H1 (cell line): ENCODE results near the gene DDX56. TPM values are rescaled to one million over a fixed set of nuclear protein-coding genes. Genes with fewer than 3 reads are reported as not detected.

Source experiments
- CTCF ChIA-PET: fragments of 300-600 bp; sonication (Branson Sonifier 250); formaldehyde crosslinking; loops from one replicate; lab custom pipeline; 2021; ENCODE audit not compliant: partially characterized antibody; lab: Charles Lee
- POLR2A ChIA-PET: fragments of 300-600 bp; sonication (Branson Sonifier 250); formaldehyde crosslinking; loops from one replicate; lab custom pipeline; 2021; ENCODE audit warnings: inconsistent platforms; ENCODE audit not compliant: partially characterized antibody; lab: Charles Lee
- DNase-seq, 2 experiments: peaks; one replicate each; pipeline versions ENCODE4 v3.0.0 to v3.0.0-alpha.2; 2010 to 2022; ENCODE audit warnings: low spot score in 2 of 2, low read depth in 1 of 2, mixed read lengths in 1 of 2
- FAIRE-seq: peaks from 2 replicates; lab custom pipeline; 2011; peaks lifted over from hg19 to GRCh38; lab: Jason Lieb, UNC
- H2AFZ ChIP-seq: 2 replicates; pipeline ENCODE4 v1.8.1; 2012; ENCODE audit warnings: low read length, inconsistent platforms
- H2AK5ac ChIP-seq: 2 replicates; pipeline ENCODE4 v1.6.1; 2013; ENCODE audit warnings: low read depth, low read length
- H2BK120ac ChIP-seq: replicated peaks from 2 replicates; pipeline ENCODE3; 2013; ENCODE audit warnings: low read depth, low read length, inconsistent platforms
- H2BK12ac ChIP-seq: 2 replicates; pipeline ENCODE4 v1.6.1; 2013; ENCODE audit warnings: low read depth, low read length
- H2BK15ac ChIP-seq: 2 replicates; pipeline ENCODE4 v1.6.1; 2013; ENCODE audit warnings: low read length
- H2BK20ac ChIP-seq: 2 replicates; pipeline ENCODE4 v1.6.1; 2013; ENCODE audit warnings: low read length
- H2BK5ac ChIP-seq: 2 replicates; pipeline ENCODE4 v1.6.1; 2013; ENCODE audit warnings: low read depth, low read length
- H3K14ac ChIP-seq: 2 replicates; pipeline ENCODE4 v1.6.1; 2013; ENCODE audit warnings: inconsistent platforms; ENCODE audit not compliant: insufficient read length
- H3K18ac ChIP-seq: 2 replicates; pipeline ENCODE4 v1.6.1; 2013; ENCODE audit warnings: low read length; ENCODE audit errors: extremely low read depth
- H3K23ac ChIP-seq: 2 replicates; pipeline ENCODE4 v1.6.1; 2013; ENCODE audit warnings: inconsistent platforms; ENCODE audit not compliant: insufficient read length
- H3K23me2 ChIP-seq: 2 replicates; pipeline ENCODE4 v1.6.1; 2013; ENCODE audit warnings: low read depth, low read length
- H3K27ac ChIP-seq: 2 replicates; pipeline ENCODE4 v1.6.1; 2011; ENCODE audit warnings: low read depth, low read length, inconsistent platforms
- H3K27me3 ChIP-seq, 4 experiments: replicated peaks in 1 of 4; 1 replicate in 1 of 4; 2 replicates in 3 of 4; pipeline versions ENCODE4 v1.6.1 to v1.8.1; 2011 to 2013; ENCODE audit warnings: low read length in 3 of 4, mild to moderate bottlenecking in 3 of 4, inconsistent platforms in 2 of 4, mixed read lengths in 2 of 4, moderate library complexity in 1 of 4; ENCODE audit not compliant: control insufficient read depth in 3 of 4, insufficient read depth in 3 of 4; ENCODE audit errors: extremely low read depth in 1 of 4
- H3K36me3 ChIP-seq, 4 experiments: 2 replicates each; pipeline versions ENCODE4 v1.6.1 to v1.8.1; 2011 to 2013; ENCODE audit warnings: mild to moderate bottlenecking in 4 of 4, low read length in 3 of 4, moderate library complexity in 2 of 4, control low read depth in 1 of 4, inconsistent platforms in 1 of 4; ENCODE audit not compliant: insufficient read depth in 4 of 4, control insufficient read depth in 2 of 4
- H3K4ac ChIP-seq: replicated peaks from 2 replicates; pipeline ENCODE3; 2013; ENCODE audit warnings: low read length, low read depth, mixed read lengths, inconsistent platforms; ENCODE audit not compliant: insufficient read length
- H3K4me1 ChIP-seq, 4 experiments: replicated peaks in 1 of 4; 1 replicate in 1 of 4; 2 replicates in 3 of 4; pipeline versions ENCODE4 v1.6.1 to v1.8.1; 2011 to 2013; ENCODE audit warnings: low read length in 3 of 4, inconsistent platforms in 2 of 4, mixed read lengths in 1 of 4; ENCODE audit not compliant: insufficient read depth in 4 of 4, control insufficient read depth in 3 of 4
- H3K4me2 ChIP-seq, 2 experiments: 2 replicates each; pipeline versions ENCODE4 v1.6.1 to v1.8.1; 2011 to 2013; ENCODE audit warnings: low read depth in 2 of 2, low read length in 2 of 2, control low read depth in 1 of 2, inconsistent platforms in 1 of 2, mild to moderate bottlenecking in 1 of 2; ENCODE audit not compliant: insufficient read depth in 1 of 2
- H3K4me3 ChIP-seq, 4 experiments: fragments of 200-600, 300-600 bp in 1 of 4; sonication (generic), shearing (Covaris generic), sonication (Bioruptor Twin) in 1 of 4; 2 replicates each; pipeline versions ENCODE4 v1.5.1 to v1.8.1; 2011 to 2016; ENCODE audit warnings: low read length in 4 of 4, low read depth in 3 of 4, control low read depth in 2 of 4, inconsistent platforms in 2 of 4, mild to moderate bottlenecking in 2 of 4, mixed read lengths in 1 of 4, moderate library complexity in 1 of 4; ENCODE audit not compliant: insufficient read depth in 2 of 4; ENCODE audit errors: extremely low read depth in 1 of 4
- H3K56ac ChIP-seq: replicated peaks from 2 replicates; pipeline ENCODE3; 2013; ENCODE audit warnings: low read depth, mild to moderate bottlenecking, mixed read lengths, low read length, inconsistent platforms; ENCODE audit not compliant: insufficient read length
- H3K79me1 ChIP-seq: 2 replicates; pipeline ENCODE4 v1.6.1; 2013; ENCODE audit warnings: low read depth, low read length, control low read depth
- H3K79me2 ChIP-seq, 2 experiments: 2 replicates each; pipeline versions ENCODE4 v1.6.1 to v1.8.1; 2012 to 2013; ENCODE audit warnings: low read length in 2 of 2, mild to moderate bottlenecking in 2 of 2, inconsistent platforms in 1 of 2; ENCODE audit not compliant: insufficient read depth in 2 of 2, control insufficient read depth in 1 of 2
- H3K9ac ChIP-seq, 4 experiments: replicated peaks in 1 of 4; 1 replicate in 1 of 4; 2 replicates in 3 of 4; pipeline versions ENCODE4 v1.6.1 to v1.8.1; 2011 to 2013; ENCODE audit warnings: low read depth in 3 of 4, low read length in 3 of 4, control low read depth in 2 of 4, mild to moderate bottlenecking in 2 of 4, moderate library complexity in 2 of 4, inconsistent platforms in 1 of 4; ENCODE audit errors: extremely low read depth in 1 of 4
- H3K9me3 ChIP-seq, 2 experiments: 2 replicates each; pipeline versions ENCODE4 v1.6.1 to v1.8.1; 2012 to 2013; ENCODE audit warnings: mild to moderate bottlenecking in 2 of 2, moderate library complexity in 2 of 2, control low read depth in 1 of 2, inconsistent platforms in 1 of 2, low read depth in 1 of 2, low read length in 1 of 2, mixed read lengths in 1 of 2; ENCODE audit not compliant: insufficient read depth in 2 of 2
- H4K20me1 ChIP-seq, 2 experiments: replicated peaks in 1 of 2; 2 replicates each; pipeline versions ENCODE3 to v1.8.1; 2011 to 2013; ENCODE audit warnings: inconsistent platforms in 2 of 2, low read length in 2 of 2, mild to moderate bottlenecking in 1 of 2; ENCODE audit not compliant: insufficient read depth in 2 of 2, control insufficient read depth in 1 of 2
- H4K5ac ChIP-seq: 2 replicates; pipeline ENCODE4 v1.6.1; 2013; ENCODE audit warnings: low read length, low read depth, mixed read lengths, inconsistent platforms; ENCODE audit not compliant: insufficient read length
- H4K8ac ChIP-seq: 2 replicates; pipeline ENCODE4 v1.8.0; 2013; ENCODE audit warnings: mild to moderate bottlenecking, moderate library complexity, low read length, inconsistent platforms; ENCODE audit not compliant: insufficient read depth; ENCODE audit errors: extremely low read depth
- H4K91ac ChIP-seq: replicated peaks from 2 replicates; pipeline ENCODE3; 2013; ENCODE audit warnings: low read length, mixed read lengths, inconsistent platforms; ENCODE audit not compliant: insufficient read length
- ASH2L ChIP-seq: fragments of 200-600, 300-600 bp; sonication (generic); IDR thresholded peaks from one replicate; pipeline ENCODE4 v1.7.1; 2017; ENCODE audit warnings: low read length
- BACH1 ChIP-seq: IDR thresholded peaks from 2 replicates; pipeline ENCODE4 v1.6.1; 2012; ENCODE audit warnings: low read length, improper control_type of control experiment
- CHD1 ChIP-seq: IDR thresholded peaks from 2 replicates; pipeline ENCODE4 v1.6.1; 2012; ENCODE audit warnings: low read depth, low read length, improper control_type of control experiment
- EP300 ChIP-seq, 2 experiments: IDR thresholded peaks; 1 replicate in 1 of 2; 2 replicates in 1 of 2; pipeline ENCODE4 v1.6.1; 2011 to 2012; ENCODE audit warnings: low read depth in 2 of 2, low read length in 2 of 2, mild to moderate bottlenecking in 2 of 2, borderline replicate concordance in 1 of 2, inconsistent platforms in 1 of 2, moderate library complexity in 1 of 2
- GABPA ChIP-seq: IDR thresholded peaks from 2 replicates; pipeline ENCODE4 v1.6.1; 2011; ENCODE audit warnings: mild to moderate bottlenecking, low read length, moderate library complexity, borderline replicate concordance; ENCODE audit not compliant: insufficient read depth
- GTF2F1 ChIP-seq: IDR thresholded peaks from 2 replicates; pipeline ENCODE4 v1.6.1; 2012; ENCODE audit warnings: low read depth, low read length, improper control_type of control experiment, borderline replicate concordance
- SP2 ChIP-seq: IDR thresholded peaks from 2 replicates; pipeline ENCODE4 v1.6.1; 2012; ENCODE audit warnings: mild to moderate bottlenecking, low read length, inconsistent platforms
- TAF1 ChIP-seq: IDR thresholded peaks from 2 replicates; pipeline ENCODE4 v1.6.1; 2011; ENCODE audit warnings: mild to moderate bottlenecking, low read depth, low read length
- USF2 ChIP-seq: IDR thresholded peaks from 2 replicates; pipeline ENCODE4 v1.6.1; 2011; ENCODE audit warnings: low read length, improper control_type of control experiment
- YY1 ChIP-seq: IDR thresholded peaks from 2 replicates; pipeline ENCODE4 v1.6.1; 2011; ENCODE audit warnings: low read depth, mild to moderate bottlenecking, low read length
- WGBS, 2 experiments: shearing (Covaris generic) in 1 of 2; methylation state at CpG; one replicate each; pipeline versions ENCODE4 v1.1.6 to v1.1.7; 2013 to 2015; ENCODE audit warnings: low lambda C conversion rate in 2 of 2, mixed read lengths in 2 of 2, inconsistent platforms in 1 of 2, low coverage in 1 of 2, missing lambda C conversion rate in 1 of 2; ENCODE audit not compliant: insufficient replicate concordance in 2 of 2, insufficient coverage in 1 of 2, insufficient read length in 1 of 2; ENCODE audit errors: extremely low coverage in 1 of 2, missing lambda C conversion rate in 1 of 2; 5-methylcytosine and 5-hydroxymethylcytosine counted together
- polyA plus RNA-seq, 7 experiments: library from polyadenylated mRNA; depleted of rRNA in 3 of 7; stranded (reverse) in 5 of 7; unstranded in 2 of 7; fragments of >200 nt in 5 of 7; fragments of 200-250 nt in 2 of 7; gene quantifications; 1 replicate in 5 of 7; 2 replicates in 1 of 7; 4 replicates in 1 of 7; pipeline versions ENCODE4 v1.2.1 to v1.2.3, GENCODE V29; 2011 to 2013; ENCODE audit warnings: missing spikeins in 2 of 7, mixed read lengths in 2 of 7
- total RNA-seq: library from RNA; stranded (reverse); fragmentation: NEBNext Ultra II Directional; extraction: Animal tissue kit (Norgen Biotek cat#: 25700); gene quantifications from 2 replicates; pipeline ENCODE4 v1.2.1, GENCODE V29; 2021

The DDX56 gene
- total and polyA plus RNA-seq, 2 of the 8 experiments (the other 6 are each of a cell fraction or from before 2014, with no cell fraction given) = 56.9 to 81.6 TPM

- Histone ChIP-seq H3K79me2 (no peaks in the 10 kb centered on the region), H3K9me3 (no peaks in the 10 kb centered on the region), H3K4me3 (no peak overlapping the region), H3K27ac (no peak overlapping the region), H2AFZ (no peak overlapping the region), H3K18ac (no peak overlapping the region), H3K79me1 (no peaks in the 10 kb centered on the region), H3K14ac (no peak overlapping the region), H3K56ac (no peak overlapping the region), H4K8ac (no peak overlapping the region), H3K4me1 (no peaks in the 10 kb centered on the region; a peak in 1 of 7 replicates), H2BK20ac (no peak overlapping the region), H3K23ac (no peak overlapping the region), H2BK120ac (no peak overlapping the region), H2AK5ac (no peak overlapping the region), H3K9ac (no peak overlapping the region)
- DNase-seq = no peak
- CTCF ChIA-PET = no interaction called here
- TF ChIP-seq USF2 = no peak
- TF ChIP-seq YY1 = no peak
- no peak for TF ChIP-seq GABPA
- no peak for TF ChIP-seq EP300 (IDR thresholded peaks at IDR 0.05; ENCODE audit: borderline replicate concordance in 1 of 2, low read depth in 2 of 2, low read length in 2 of 2)
- no peak for TF ChIP-seq BACH1
- no peak for TF ChIP-seq GTF2F1
- no peak for TF ChIP-seq TAF1
- TF ChIP-seq CHD1 = no peak
- TF ChIP-seq SP2 = no peak
- TF ChIP-seq ASH2L = no peak
- TF ChIP-seq, all 59 proteins: peak for 0
- no peak overlapping the region for H2BK12ac ChIP-seq
- no peaks in the 10 kb centered on the region; a peak in 1 of 7 replicates for H3K27me3 ChIP-seq
- no peak for FAIRE-seq
- no peak overlapping the region for H4K5ac ChIP-seq
- H3K4me2 ChIP-seq = no peak overlapping the region
- H2BK5ac ChIP-seq = no peak overlapping the region
- POLR2A ChIA-PET = no interaction called here
- no peaks in the 10 kb centered on the region for H4K20me1 ChIP-seq
- no peaks in the 10 kb centered on the region for H3K23me2 ChIP-seq
- H2BK15ac ChIP-seq = no peak overlapping the region
- H4K91ac ChIP-seq = no peak overlapping the region
- H3K36me3 ChIP-seq = no peaks in the 10 kb centered on the region
- no peak overlapping the region for H3K4ac ChIP-seq
- WGBS, 2 experiments = 82% methylated on average over 2 of the region's 2 CpGs; no CpG with 5 or more reads in 1 of the 2 experiments
Measured at GRCh38 chr7:44557485-44557884, 16.2 kb downstream of the DDX56 start.
